SU-DHL-6 (cell line): Measurements from ENCODE around the gene TEKT3.

Source experiments
- CTCF ChIP-seq: fragments of 200-600 bp; sonication (generic); IDR thresholded peaks from one replicate; pipeline ENCODE4 v1.5.1; 2017; ENCODE audit warnings: antibody characterized with exemption, mild to moderate bottlenecking, low read length, moderate library complexity; ENCODE audit not compliant: insufficient read depth, poor library complexity, severe bottlenecking
- EZH2phosphoT487 ChIP-seq: fragments of 200-600 bp; sonication (generic), shearing (Covaris generic); conservative IDR thresholded peaks from 2 replicates; pipeline ENCODE4 v1.6.1; 2018; ENCODE audit warnings: mild to moderate bottlenecking, antibody characterized with exemption, low read length, moderate library complexity, mixed read lengths

- TF ChIP-seq CTCF (no peak), EZH2phosphoT487 (no peak)
Measured at GRCh38 chr17:15267996-15268395, 73.4 kb downstream of the TEKT3 start.
